NCI-H1092 treated with DMSO at 0.1 percent for 48 hours (cell line): Measurements from ENCODE around the gene ATP1A2.
"Not testable (repeated sequence)": the region's sequence is repeated elsewhere in the genome, so short reads cannot be mapped to it uniquely, and the experiment has no call there.

Experiments used
- DNase-seq: peaks from one replicate; lab custom pipeline; 2025; lab: John Stamatoyannopoulos, UW

The ATP1A2 gene

GRCh38 chr1:160101037-160101716 lies 14.4 kb upstream of the ATP1A2 start:
- DNase-seq: peak; percentile 80

GRCh38 chr1:160101717-160102522 lies 13.6 kb upstream of the ATP1A2 start:
- no peak for DNase-seq

- no peak for DNase-seq
Observed at GRCh38 chr1:160103658-160104408, 11.7 kb upstream of the ATP1A2 start.

GRCh38 chr1:160104486-160104885 lies 11.1 kb upstream of the ATP1A2 start:
- DNase-seq: no peak

GRCh38 chr1:160105155-160105554 lies 10.4 kb upstream of the ATP1A2 start:
- no peak for DNase-seq

GRCh38 chr1:160107512-160107911 lies 8.0 kb upstream of the ATP1A2 start:
- DNase-seq: no peak

GRCh38 chr1:160108888-160109662 lies 6.5 kb upstream of the ATP1A2 start:
- DNase-seq: no peak

- no peak for DNase-seq
Observed at GRCh38 chr1:160109686-160110085, 5.9 kb upstream of the ATP1A2 start.

- DNase-seq: not testable (repeated sequence)
Observed at GRCh38 chr1:160111462-160111861, 4.1 kb upstream of the ATP1A2 start.

GRCh38 chr1:160112357-160112756 lies 3.2 kb upstream of the ATP1A2 start:
- DNase-seq: no peak

- no peak for DNase-seq
Observed at GRCh38 chr1:160113407-160113806, 2.2 kb upstream of the ATP1A2 start.

- DNase-seq: no peak
Observed at GRCh38 chr1:160114085-160114484, 1.5 kb upstream of the ATP1A2 start.

- no peak for DNase-seq
Observed at GRCh38 chr1:160116283-160117147, 956 bp downstream of the ATP1A2 start.

- DNase-seq: no peak
Observed at GRCh38 chr1:160117300-160117699, 1.7 kb downstream of the ATP1A2 start.

GRCh38 chr1:160117709-160118183 lies 2.2 kb downstream of the ATP1A2 start:
- DNase-seq: no peak

- DNase-seq: no peak
Observed at GRCh38 chr1:160118928-160119327, 3.4 kb downstream of the ATP1A2 start.

GRCh38 chr1:160120797-160121196 lies 5.2 kb downstream of the ATP1A2 start:
- DNase-seq: no peak

- DNase-seq: no peak
Observed at GRCh38 chr1:160121388-160121787, 5.8 kb downstream of the ATP1A2 start.

- DNase-seq: no peak
Observed at GRCh38 chr1:160122978-160123495, 7.5 kb downstream of the ATP1A2 start.

GRCh38 chr1:160123726-160124125 lies 8.2 kb downstream of the ATP1A2 start:
- no peak for DNase-seq
